ENCODE data around the gene QRICH1. TPM values are rescaled to one million over a fixed set of nuclear protein-coding genes. Genes with fewer than 3 reads are reported as not detected.
"Not testable (repeated sequence)": the region's sequence is repeated elsewhere in the genome, so short reads cannot be mapped to it uniquely, and the experiment has no call there.

Gene QRICH1
- total RNA-seq, 1 donor, result 75.3 TPM

GRCh38 chr3:49015072-49015471 is 78.8 kb downstream of the QRICH1 start:
- DNase-seq (ENCODE audit: low read depth), result no peak
- no peak overlapping the region for H3K4me3 ChIP-seq (ENCODE audit: low read depth, low read length)
- no peak for TF ChIP-seq CTCF (IDR thresholded peaks at IDR 0.05; ENCODE audit: insufficient read depth, low read length)

DNA sequence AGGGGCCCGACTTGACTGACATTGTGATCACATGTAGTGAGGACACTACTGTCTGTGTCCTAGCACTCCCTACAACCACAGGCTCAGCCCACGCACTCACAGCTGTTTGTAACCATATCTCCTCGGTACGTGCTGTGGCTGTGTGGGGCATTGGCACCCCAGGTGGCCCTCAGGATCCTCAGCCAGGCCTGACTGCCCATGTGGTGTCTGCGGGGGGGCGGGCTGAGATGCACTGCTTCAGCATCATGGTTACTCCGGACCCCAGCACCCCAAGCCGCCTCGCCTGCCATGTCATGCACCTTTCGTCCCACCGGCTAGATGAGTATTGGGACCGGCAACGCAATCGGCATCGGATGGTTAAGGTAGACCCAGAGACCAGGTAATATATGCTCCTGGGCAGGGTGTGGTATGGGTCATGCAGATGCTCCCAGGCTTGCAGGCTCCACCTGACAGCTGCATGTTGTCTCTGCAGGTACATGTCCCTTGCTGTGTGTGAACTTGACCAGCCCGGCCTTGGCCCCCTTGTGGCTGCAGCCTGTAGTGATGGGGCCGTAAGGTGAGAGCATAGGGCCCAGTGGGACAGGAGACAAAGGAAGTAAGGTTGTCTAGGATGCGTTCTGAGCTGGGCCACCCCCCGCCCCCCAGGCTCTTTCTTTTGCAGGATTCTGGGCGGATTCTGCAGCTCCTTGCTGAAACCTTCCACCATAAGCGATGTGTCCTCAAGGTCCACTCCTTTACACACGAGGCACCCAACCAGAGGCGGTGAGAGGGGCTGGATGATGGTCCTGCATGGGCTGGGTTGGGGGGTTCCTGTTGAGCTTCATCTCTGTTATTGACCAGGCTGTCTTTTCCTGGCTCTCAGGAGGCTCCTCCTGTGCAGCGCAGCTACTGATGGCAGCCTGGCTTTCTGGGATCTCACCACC is 79.9 kb downstream of the QRICH1 start:
- no peak for DNase-seq (ENCODE audit: low read depth)

GRCh38 chr3:49013113-49013737 is 80.6 kb downstream of the QRICH1 start:
- DNase-seq (ENCODE audit: low read depth), result no peak
- no peak overlapping the region for H3K4me3 ChIP-seq (ENCODE audit: low read depth, low read length)
- TF ChIP-seq CTCF (IDR thresholded peaks at IDR 0.05; ENCODE audit: insufficient read depth, low read length), result no peak

More for the DNA sequence above, 79.9 kb downstream of the QRICH1 start:
- TF ChIP-seq CTCF (IDR thresholded peaks at IDR 0.05; ENCODE audit: insufficient read depth, low read length), result peak; percentile 67
- no peak overlapping the region for H3K4me3 ChIP-seq (ENCODE audit: low read depth, low read length)

DNA sequence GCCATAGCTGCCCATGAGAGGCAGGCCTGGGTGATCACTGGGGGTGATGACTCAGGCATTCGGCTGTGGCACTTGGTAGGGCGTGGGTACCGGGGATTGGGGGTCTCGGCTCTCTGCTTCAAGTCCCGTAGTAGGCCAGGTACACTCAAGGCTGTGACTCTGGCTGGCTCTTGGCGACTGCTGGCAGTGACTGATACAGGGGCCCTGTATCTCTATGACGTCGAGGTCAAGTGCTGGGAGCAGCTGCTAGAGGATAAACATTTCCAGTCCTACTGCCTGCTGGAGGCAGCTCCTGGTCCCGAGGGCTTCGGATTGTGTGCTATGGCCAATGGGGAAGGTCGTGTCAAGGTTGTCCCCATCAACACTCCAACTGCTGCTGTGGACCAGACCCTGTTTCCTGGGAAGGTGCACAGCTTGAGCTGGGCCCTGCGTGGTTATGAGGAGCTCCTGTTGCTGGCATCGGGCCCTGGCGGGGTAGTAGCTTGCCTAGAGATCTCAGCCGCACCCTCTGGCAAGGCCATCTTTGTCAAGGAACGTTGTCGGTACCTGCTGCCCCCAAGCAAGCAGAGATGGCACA is 81.3 kb downstream of the QRICH1 start:
- no peak for DNase-seq (ENCODE audit: low read depth)
- TF ChIP-seq CTCF (IDR thresholded peaks at IDR 0.05; ENCODE audit: insufficient read depth, low read length), result no peak
- H3K4me3 ChIP-seq (ENCODE audit: low read depth, low read length), result no peak overlapping the region

DNA sequence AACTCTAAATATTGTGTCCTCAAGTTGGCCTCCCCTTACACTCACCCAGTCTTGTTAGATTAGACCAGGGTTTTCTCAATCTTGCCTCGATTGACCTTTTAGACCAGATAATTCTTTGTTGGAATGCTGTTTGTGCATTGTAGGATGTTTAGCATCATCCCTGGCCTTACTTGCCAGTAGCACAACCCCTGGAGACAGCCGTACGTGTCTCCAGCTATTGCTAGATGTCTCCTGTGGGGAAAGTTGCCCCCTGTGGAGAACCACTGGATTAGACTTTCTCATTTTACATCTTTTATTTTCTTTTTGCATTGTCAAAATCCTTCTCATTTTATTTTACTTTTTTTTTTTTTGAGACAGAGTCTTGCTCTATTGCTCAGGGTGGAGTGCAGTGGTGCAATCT is 84.5 kb downstream of the QRICH1 start:
- no peak for DNase-seq (ENCODE audit: low read depth)
- TF ChIP-seq CTCF (IDR thresholded peaks at IDR 0.05; ENCODE audit: insufficient read depth, low read length), result no peak
- H3K4me3 ChIP-seq (ENCODE audit: low read depth, low read length), result no peak overlapping the region

- not testable (repeated sequence) for DNase-seq (ENCODE audit: low read depth)
These were observed 85.2 kb downstream of the QRICH1 start for GRCh38 chr3:49008627-49009026.

More at GRCh38 chr3:49008627-49009026, 85.2 kb downstream of the QRICH1 start:
- H3K4me3 ChIP-seq (ENCODE audit: low read depth, low read length), result peak overlapping the region; percentile 90
